PC-9 (cell line): Measurements from ENCODE around the gene CNOT3. TPM values are rescaled to one million over a fixed set of nuclear protein-coding genes. Genes with fewer than 3 reads are reported as not detected.

Source experiments
- BruUV-seq: library from RNA; stranded (reverse); fragments of 400-500 nt; replicated peaks from 2 replicates; lab custom pipeline; 2021; lab: Mats Ljungman, UMichigan
- CTCF ChIA-PET: fragments of 300-600 bp; sonication (Branson Sonifier 250); formaldehyde crosslinking; loops from one replicate; lab custom pipeline; 2022; ENCODE audit warnings: antibody characterized with exemption; lab: Charles Lee
- POLR2A ChIA-PET: fragments of 300-600 bp; sonication (Branson Sonifier 250); formaldehyde crosslinking; loops from one replicate; lab custom pipeline; 2022; ENCODE audit warnings: antibody characterized with exemption; ENCODE audit not compliant: unreplicated experiment; lab: Charles Lee
- DNase-seq, 2 experiments: peaks; one replicate each; pipeline versions ENCODE4 v3.0.0 to v3.0.0-alpha.2; 2015 to 2022; ENCODE audit warnings: mixed read lengths in 1 of 2
- H2AFZ ChIP-seq: fragments of 200-600 bp; sonication (generic); 2 replicates; pipeline ENCODE4 v1.8.1; 2017; ENCODE audit warnings: antibody characterized with exemption
- H3F3A ChIP-seq: fragments of 200-600 bp; sonication (generic); 2 replicates; pipeline ENCODE4 v1.8.1; 2017; ENCODE audit warnings: antibody characterized with exemption, mild to moderate bottlenecking, low read depth; ENCODE audit not compliant: insufficient read depth
- H3K27ac ChIP-seq: fragments of 200-600 bp; sonication (generic); 2 replicates; pipeline ENCODE4 v1.6.1; 2016; ENCODE audit warnings: mixed run types
- H3K27me3 ChIP-seq: fragments of 200-600 bp; sonication (generic); 2 replicates; pipeline ENCODE4 v1.6.1; 2016; ENCODE audit warnings: low read depth, mixed run types; ENCODE audit not compliant: insufficient read depth
- H3K36me3 ChIP-seq: fragments of 200-600 bp; sonication (generic); 2 replicates; pipeline ENCODE4 v1.6.1; 2016; ENCODE audit warnings: low read depth, mixed run types
- H3K4me1 ChIP-seq: fragments of 200-600 bp; sonication (generic); replicated peaks from 2 replicates; pipeline ENCODE4 v1.6.1; 2016; ENCODE audit warnings: mixed run types; ENCODE audit not compliant: insufficient read depth
- H3K4me2 ChIP-seq: fragments of 200-600 bp; sonication (generic); 2 replicates; pipeline ENCODE4 v1.6.1; 2017; ENCODE audit warnings: mixed run types
- H3K4me3 ChIP-seq: fragments of 200-600 bp; sonication (generic); 2 replicates; pipeline ENCODE4 v1.6.1; 2016; ENCODE audit warnings: mixed run types
- H3K79me2 ChIP-seq: fragments of 200-600 bp; sonication (generic); 2 replicates; pipeline ENCODE4 v1.6.1; 2017; ENCODE audit warnings: low read depth, mixed run types
- H3K9me2 ChIP-seq: fragments of 200-600 bp; sonication (generic); 2 replicates; pipeline ENCODE4 v1.8.1; 2017; ENCODE audit warnings: mild to moderate bottlenecking; ENCODE audit not compliant: insufficient read depth
- H3K9me3 ChIP-seq: fragments of 200-600 bp; sonication (generic); 2 replicates; pipeline ENCODE4 v1.8.1; 2016; ENCODE audit warnings: low read depth; ENCODE audit not compliant: insufficient read depth
- H4K20me1 ChIP-seq: fragments of 200-600 bp; sonication (generic); 2 replicates; pipeline ENCODE4 v1.8.1; 2017; ENCODE audit not compliant: insufficient read depth
- CTCF ChIP-seq: fragments of 200-600 bp; sonication (generic); conservative IDR thresholded peaks from 2 replicates; pipeline ENCODE4 v1.6.1; 2017; ENCODE audit warnings: mixed run types, antibody characterized with exemption, mild to moderate bottlenecking, moderate library complexity
- EZH2 ChIP-seq: fragments of 200-600 bp; sonication (generic); IDR thresholded peaks from 2 replicates; pipeline ENCODE4 v1.8.0; 2017; ENCODE audit warnings: antibody characterized with exemption, low read depth
- intact Hi-C: fragments of 100-400 bp; cut with micrococcal nuclease; formaldehyde crosslinking; loops from one replicate; pipeline ENCODE4 v1.10.0; 2022; ENCODE audit not compliant: unreplicated experiment
- total RNA-seq: library from RNA; stranded (reverse); gene quantifications from 2 replicates; pipeline ENCODE4 v1.2.3, GENCODE V29; 2021

CNOT3 gene
- total RNA-seq, 1 experiment from 2014 or later: 89.1 TPM

DNA sequence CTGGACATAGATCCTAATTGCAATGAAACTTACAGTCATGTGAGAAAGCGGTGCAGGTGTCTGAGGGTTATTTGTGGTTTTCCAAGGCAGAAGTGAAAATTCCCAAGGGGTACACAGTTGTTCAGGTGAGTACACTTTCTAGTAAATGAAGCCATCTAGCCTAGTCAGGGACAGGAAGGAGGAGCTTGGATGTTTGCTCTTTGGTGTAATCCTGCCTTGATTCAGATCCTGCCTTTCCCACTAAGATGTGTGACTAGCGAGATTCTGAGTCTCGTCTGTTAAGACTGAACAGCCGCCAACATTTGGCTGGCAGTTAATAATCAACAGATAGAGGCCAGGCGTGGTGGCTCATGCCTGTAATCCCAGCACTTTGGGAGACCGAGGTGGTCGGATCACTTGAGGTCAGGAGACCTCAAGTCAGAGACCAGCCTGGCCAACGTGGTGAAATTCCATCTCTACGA, 65.6 kb downstream of the CNOT3 start:
- Histone ChIP-seq H3K9me3 (no peaks in the 10 kb centered on the region), H2AFZ (no peak overlapping the region), H3K79me2 (peaks cover 62% of the 10 kb centered on the region), H3K27ac (peak overlapping the region; percentile 85; the same call in 1 of the 2 replicates), H3F3A (peaks cover 74% of the 10 kb centered on the region), H3K4me2 (peak overlapping the region; percentile 94), H4K20me1 (peaks cover 72% of the 10 kb centered on the region), H3K4me3 (peak overlapping the region; percentile 82; the same call in 1 of the 2 replicates), H3K9me2 (no peaks in the 10 kb centered on the region), H3K36me3 (peaks cover 61% of the 10 kb centered on the region), H3K27me3 (no peaks in the 10 kb centered on the region), H3K4me1 (peaks cover 47% of the 10 kb centered on the region)
- TF ChIP-seq CTCF (no peak), EZH2 (no peak)
- ChIA-PET POLR2A (no interaction called here), CTCF (no interaction called here)
- no peak for DNase-seq
- intact Hi-C loops: no loop called here
- BruUV-seq: no TSS peak

DNA sequence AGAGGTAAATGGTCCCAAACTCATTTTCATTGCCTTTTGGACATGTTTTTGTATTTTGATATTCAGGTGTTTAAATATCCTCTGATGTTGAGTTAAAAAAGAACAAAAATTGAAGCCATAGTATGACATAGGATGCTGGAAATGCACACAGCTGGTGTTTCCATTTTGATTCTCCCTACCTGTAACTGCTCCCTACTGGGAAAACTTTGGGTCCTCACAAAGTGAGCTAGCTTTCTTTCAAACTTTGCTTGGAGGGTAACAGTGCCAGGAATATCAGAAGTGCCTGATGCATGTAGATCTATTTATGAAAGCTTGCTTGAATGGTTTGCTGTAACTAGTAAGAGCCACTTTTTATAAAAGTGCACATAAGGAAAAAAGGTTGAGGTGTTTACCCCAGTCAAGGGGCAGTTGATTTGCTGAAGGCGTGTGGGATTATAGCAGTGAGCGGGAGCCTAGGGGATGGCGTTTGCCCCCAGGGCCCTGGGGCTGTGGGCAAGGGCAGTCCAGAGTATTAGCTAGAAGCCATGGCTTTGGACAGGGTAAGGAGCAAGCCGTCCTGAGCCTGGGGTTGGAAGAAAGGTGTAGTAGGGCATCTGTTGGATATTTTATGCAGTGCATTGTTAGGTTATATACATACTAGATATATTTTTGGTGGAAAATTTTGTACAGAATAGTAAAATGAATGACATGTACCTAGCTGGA, 67.4 kb downstream of the CNOT3 start:
- intact Hi-C loops: no loop called here
- H3K27me3 ChIP-seq: no peaks in the 10 kb centered on the region
- H4K20me1 ChIP-seq: peaks cover 88% of the 10 kb centered on the region
- no peak overlapping the region for H3K4me3 ChIP-seq
- ChIA-PET CTCF (no interaction called here), POLR2A (interaction anchor here (0.6 kb wide), 1 partner anchor 14 kb away, joined by 4 read pairs; no protein-coding TSS in a partner anchor)
- peaks cover 90% of the 10 kb centered on the region for H3F3A ChIP-seq
- H3K9me3 ChIP-seq: no peaks in the 10 kb centered on the region
- H3K9me2 ChIP-seq: no peaks in the 10 kb centered on the region
- H2AFZ ChIP-seq: no peak overlapping the region
- H3K79me2 ChIP-seq: peaks cover 62% of the 10 kb centered on the region
- peaks cover 62% of the 10 kb centered on the region for H3K4me1 ChIP-seq
- no TSS peak for BruUV-seq
- H3K4me2 ChIP-seq: peak overlapping the region; percentile 94
- H3K36me3 ChIP-seq: peaks cover 61% of the 10 kb centered on the region
- H3K27ac ChIP-seq: 0 out of 2 replicates have a peak overlapping the region, but pooled peaks have one; percentile 0
- no peak for TF ChIP-seq EZH2
- DNase-seq: no peak

Other genes starting within 250 kb of the CNOT3 start
- gene CACNG7, start 228.5 kb upstream of the CNOT3 start, total RNA-seq: not detected in 2 replicates
- 2.9 and 3.8 TPM in 2 replicates for gene CACNG8, start 174.8 kb upstream of the CNOT3 start, total RNA-seq
- gene CACNG6, start 146.1 kb upstream of the CNOT3 start, total RNA-seq: 11.5 and 18.7 TPM in 2 replicates
- 0.59 TPM in 1 of 2 replicates, not detected in the other for gene VSTM1, start 73.9 kb upstream of the CNOT3 start, total RNA-seq
- gene TARM1, start 56.4 kb upstream of the CNOT3 start, total RNA-seq: not detected in 2 replicates
- gene OSCAR, start 37.0 kb upstream of the CNOT3 start, total RNA-seq: 0.87 and 2.4 TPM in 2 replicates
- 119 and 134 TPM in 2 replicates for gene NDUFA3, start 34.9 kb upstream of the CNOT3 start, total RNA-seq
- 35.8 and 47.4 TPM in 2 replicates for gene TFPT, start 22.1 kb upstream of the CNOT3 start, total RNA-seq
- gene PRPF31, start 22.0 kb upstream of the CNOT3 start, total RNA-seq: 86.1 and 109 TPM in 2 replicates
- gene LENG1, start 22.0 kb downstream of the CNOT3 start, total RNA-seq: 5.0 and 6.7 TPM in 2 replicates
- 175 and 194 TPM in 2 replicates for gene TMC4, start 35.4 kb downstream of the CNOT3 start, total RNA-seq
- gene MBOAT7, start 51.8 kb downstream of the CNOT3 start, total RNA-seq: 488 and 494 TPM in 2 replicates
- 134 and 162 TPM in 2 replicates for gene TSEN34, start 53.5 kb downstream of the CNOT3 start, total RNA-seq
- gene RPS9, start 63.1 kb downstream of the CNOT3 start, total RNA-seq: 1,266 and 1,888 TPM in 2 replicates
- gene LILRB3, start 85.2 kb downstream of the CNOT3 start, total RNA-seq: not detected in 2 replicates
- gene LILRA6, start 105.0 kb downstream of the CNOT3 start, total RNA-seq: not detected in 2 replicates
- gene LILRB5, start 119.5 kb downstream of the CNOT3 start, total RNA-seq: not detected in 2 replicates
- gene LILRB2, start 143.3 kb downstream of the CNOT3 start, total RNA-seq: not detected in 2 replicates
- gene LILRA5, start 175.4 kb downstream of the CNOT3 start, total RNA-seq: not detected in 2 replicates
- gene LILRA4, start 201.4 kb downstream of the CNOT3 start, total RNA-seq: not detected in 2 replicates
- gene LAIR1, start 227.2 kb downstream of the CNOT3 start, total RNA-seq: not detected in 2 replicates